H9 (cell line): Measurements from ENCODE around the gene LPGAT1. TPM values are rescaled to one million over a fixed set of nuclear protein-coding genes. Genes with fewer than 3 reads are reported as not detected.

Experiments used
- DNase-seq: peaks from one replicate; pipeline ENCODE4 v3.0.0-alpha.2; 2017
- H2AFZ ChIP-seq: one replicate; pipeline ENCODE4 v1.6.1; 2013; ENCODE audit warnings: mild to moderate bottlenecking, low read length, control low read depth, moderate library complexity
- H2AK5ac ChIP-seq: 2 replicates; pipeline ENCODE4 v1.6.1; 2013; ENCODE audit warnings: low read length, control low read depth, mixed read lengths; ENCODE audit not compliant: insufficient read length
- H2BK120ac ChIP-seq: one replicate; pipeline ENCODE4 v1.6.1; 2013; ENCODE audit warnings: low read depth, mild to moderate bottlenecking, low read length, control low read depth, inconsistent platforms; ENCODE audit not compliant: poor library complexity, severe bottlenecking
- H2BK12ac ChIP-seq: 2 replicates; pipeline ENCODE4 v1.6.1; 2013; ENCODE audit warnings: low read length, control low read depth, mixed read lengths, low read depth; ENCODE audit not compliant: insufficient read length
- H2BK15ac ChIP-seq: 2 replicates; pipeline ENCODE4 v1.6.1; 2013; ENCODE audit warnings: low read depth, low read length, control low read depth
- H2BK20ac ChIP-seq: one replicate; pipeline ENCODE4 v1.6.1; 2013; ENCODE audit warnings: low read depth, mild to moderate bottlenecking, low read length, control low read depth, inconsistent platforms; ENCODE audit not compliant: poor library complexity, severe bottlenecking
- H2BK5ac ChIP-seq: 2 replicates; pipeline ENCODE4 v1.6.1; 2013; ENCODE audit warnings: low read length, control low read depth, mixed read lengths; ENCODE audit not compliant: insufficient read length
- H3K14ac ChIP-seq: 2 replicates; pipeline ENCODE4 v1.6.1; 2013; ENCODE audit warnings: low read length, control low read depth; ENCODE audit not compliant: insufficient read depth
- H3K18ac ChIP-seq: 2 replicates; pipeline ENCODE4 v1.6.1; 2013; ENCODE audit warnings: low read depth, mild to moderate bottlenecking, mixed read lengths, low read length, control low read depth; ENCODE audit not compliant: insufficient read length
- H3K23ac ChIP-seq: 2 replicates; pipeline ENCODE4 v1.6.1; 2013; ENCODE audit warnings: low read length, control low read depth, mixed read lengths, low read depth; ENCODE audit not compliant: insufficient read length
- H3K23me2 ChIP-seq: 2 replicates; pipeline ENCODE4 v1.6.1; 2013; ENCODE audit warnings: low read depth, mild to moderate bottlenecking, mixed read lengths, low read length, control low read depth; ENCODE audit not compliant: insufficient read length, poor library complexity, severe bottlenecking
- H3K27ac ChIP-seq: 2 replicates; pipeline ENCODE4 v1.5.1; 2013; ENCODE audit warnings: low read length, control low read depth, mixed read lengths, low read depth; ENCODE audit not compliant: insufficient read length
- H3K27me3 ChIP-seq: 2 replicates; pipeline ENCODE4 v1.6.1; 2013; ENCODE audit warnings: low read length, control low read depth, inconsistent platforms; ENCODE audit not compliant: insufficient read depth
- H3K4ac ChIP-seq: 2 replicates; pipeline ENCODE4 v1.6.1; 2013; ENCODE audit warnings: low read depth, mild to moderate bottlenecking, control low read depth, inconsistent platforms, low read length, moderate library complexity
- H3K4me1 ChIP-seq: 2 replicates; pipeline ENCODE4 v1.6.1; 2013; ENCODE audit warnings: low read length, control low read depth, inconsistent platforms; ENCODE audit not compliant: insufficient read depth
- H3K4me2 ChIP-seq: 2 replicates; pipeline ENCODE4 v1.6.1; 2013; ENCODE audit warnings: low read length, control low read depth, mixed read lengths; ENCODE audit not compliant: insufficient read length, insufficient read depth
- H3K56ac ChIP-seq: 2 replicates; pipeline ENCODE4 v1.6.1; 2013; ENCODE audit warnings: low read depth, mild to moderate bottlenecking, mixed read lengths, low read length, control low read depth; ENCODE audit not compliant: insufficient read length
- H3K79me1 ChIP-seq: 2 replicates; pipeline ENCODE4 v1.6.1; 2013; ENCODE audit warnings: low read depth, mild to moderate bottlenecking, moderate library complexity, low read length, control low read depth, inconsistent platforms; ENCODE audit not compliant: insufficient read depth, poor library complexity, severe bottlenecking
- H3K79me2 ChIP-seq: 2 replicates; pipeline ENCODE4 v1.6.1; 2013; ENCODE audit warnings: low read length, control low read depth, inconsistent platforms; ENCODE audit not compliant: insufficient read depth
- H3K9ac ChIP-seq: 2 replicates; pipeline ENCODE4 v1.6.1; 2013; ENCODE audit warnings: low read length, control low read depth, mixed read lengths; ENCODE audit not compliant: insufficient read length; ENCODE audit errors: extremely low read depth
- H3K9me3 ChIP-seq: one replicate; pipeline ENCODE4 v1.6.1; 2013; ENCODE audit warnings: low read depth, low read length, inconsistent platforms; ENCODE audit not compliant: control insufficient read depth
- H3T11ph ChIP-seq: one replicate; pipeline ENCODE4 v1.6.1; 2013; ENCODE audit warnings: mild to moderate bottlenecking, low read length, control low read depth, inconsistent platforms
- H4K20me1 ChIP-seq: one replicate; pipeline ENCODE4 v1.6.1; 2013; ENCODE audit not compliant: control insufficient read depth, insufficient read length, insufficient read depth
- H4K5ac ChIP-seq: 2 replicates; pipeline ENCODE4 v1.6.1; 2013; ENCODE audit warnings: low read depth, mild to moderate bottlenecking, mixed read lengths, low read length, control low read depth; ENCODE audit not compliant: insufficient read length
- H4K8ac ChIP-seq: replicated peaks from 2 replicates; pipeline ENCODE4 v1.6.1; 2013; ENCODE audit warnings: low read length, control low read depth, mixed read lengths, low read depth; ENCODE audit not compliant: insufficient read length
- H4K91ac ChIP-seq: 2 replicates; pipeline ENCODE4 v1.6.1; 2013; ENCODE audit warnings: low read depth, mild to moderate bottlenecking, moderate library complexity, mixed read lengths, low read length, control low read depth; ENCODE audit not compliant: insufficient read length
- H3K27ac Mint-ChIP-seq, 3 experiments: 2 replicates in 2 of 3; 3 replicates in 1 of 3; pipeline ENCODE4 v1.8.0; 2020 to 2021; ENCODE audit warnings: mixed read lengths in 3 of 3, mild to moderate bottlenecking in 1 of 3, moderate library complexity in 1 of 3
- H3K27me3 Mint-ChIP-seq: 2 replicates; pipeline ENCODE4 v1.8.0; 2021; ENCODE audit warnings: low read depth, mild to moderate bottlenecking, moderate library complexity, mixed read lengths
- H3K36me3 Mint-ChIP-seq, 3 experiments: 2 replicates in 2 of 3; 3 replicates in 1 of 3; pipeline ENCODE4 v1.8.0; 2020 to 2021; ENCODE audit warnings: low read depth in 3 of 3, mixed read lengths in 3 of 3; ENCODE audit not compliant: insufficient read depth in 1 of 3
- H3K4me1 Mint-ChIP-seq, 2 experiments: 2 replicates each; pipeline ENCODE4 v1.8.0; 2020; ENCODE audit warnings: mixed read lengths in 2 of 2
- H3K4me3 Mint-ChIP-seq, 2 experiments: 2 replicates in 1 of 2; 3 replicates in 1 of 2; pipeline ENCODE4 v1.8.0; 2020 to 2021; ENCODE audit warnings: mild to moderate bottlenecking in 2 of 2, mixed read lengths in 2 of 2, moderate library complexity in 1 of 2
- H3K9me3 Mint-ChIP-seq, 2 experiments: 2 replicates in 1 of 2; 3 replicates in 1 of 2; pipeline ENCODE4 v1.8.0; 2020; ENCODE audit warnings: mild to moderate bottlenecking in 2 of 2, mixed read lengths in 2 of 2, moderate library complexity in 1 of 2
- WGBS: extraction: QIAGEN DNeasy Blood & Tissue Kit; methylation state at CpG from one replicate; pipeline ENCODE4 v1.1.7; 2013; ENCODE audit warnings: missing lambda C conversion rate, low lambda C conversion rate, mixed read lengths; ENCODE audit not compliant: insufficient read length; ENCODE audit errors: extremely low coverage; 5-methylcytosine and 5-hydroxymethylcytosine counted together
- total RNA-seq: library from RNA; stranded (reverse); gene quantifications from 2 replicates; pipeline ENCODE4 v1.2.1, GENCODE V29; 2021
- TF ChIP-seq, protein P1 (sequence below): fragments of 200-600 bp; sonication (generic); conservative IDR thresholded peaks from 3 replicates; pipeline ENCODE4 v1.8.0; 2021; ENCODE audit warnings: antibody characterized with exemption, mild to moderate bottlenecking

LPGAT1 gene
- total RNA-seq, 1 experiment from 2014 or later: 12.2 TPM

- Mint-ChIP-seq H3K4me1 (no peaks in the 10 kb centered on the region), H3K9me3 (no peaks in the 10 kb centered on the region), H3K27me3 (peaks cover 2% of the 10 kb centered on the region; the same call in 1 of the 2 replicates), H3K36me3 (no peaks in the 10 kb centered on the region), H3K4me3 (no peak overlapping the region), H3K27ac (no peak overlapping the region)
- no peak overlapping the region for H3K56ac ChIP-seq
- H2AK5ac ChIP-seq: no peak overlapping the region
- no peak overlapping the region for H3T11ph ChIP-seq
- H3K4me1 ChIP-seq: no peaks in the 10 kb centered on the region
- H4K20me1 ChIP-seq: no peaks in the 10 kb centered on the region
- no peak overlapping the region for H2BK5ac ChIP-seq
- no peaks in the 10 kb centered on the region for H3K9me3 ChIP-seq
- no peaks in the 10 kb centered on the region for H3K79me2 ChIP-seq
- no peak overlapping the region for H2BK20ac ChIP-seq
- no peaks in the 10 kb centered on the region for H3K79me1 ChIP-seq
- no CpG with 5 or more reads among the region's 5 CpGs for WGBS
- no peak overlapping the region for H3K4me2 ChIP-seq
- H3K27ac ChIP-seq: no peak overlapping the region
- no peak overlapping the region for H2BK120ac ChIP-seq
- no peaks in the 10 kb centered on the region for H3K27me3 ChIP-seq
- no peak for DNase-seq
- no peak overlapping the region for H3K23ac ChIP-seq
- no peak overlapping the region for H3K14ac ChIP-seq
- no peak overlapping the region for H4K5ac ChIP-seq
- no peak overlapping the region for H2AFZ ChIP-seq
- H2BK15ac ChIP-seq: no peak overlapping the region
- no peak overlapping the region for H4K91ac ChIP-seq
- no peak overlapping the region for H3K18ac ChIP-seq
- H4K8ac ChIP-seq: no peak overlapping the region
- no peak overlapping the region for H3K4ac ChIP-seq
- H3K9ac ChIP-seq: no peak overlapping the region
- TF ChIP-seq, protein P1, sequence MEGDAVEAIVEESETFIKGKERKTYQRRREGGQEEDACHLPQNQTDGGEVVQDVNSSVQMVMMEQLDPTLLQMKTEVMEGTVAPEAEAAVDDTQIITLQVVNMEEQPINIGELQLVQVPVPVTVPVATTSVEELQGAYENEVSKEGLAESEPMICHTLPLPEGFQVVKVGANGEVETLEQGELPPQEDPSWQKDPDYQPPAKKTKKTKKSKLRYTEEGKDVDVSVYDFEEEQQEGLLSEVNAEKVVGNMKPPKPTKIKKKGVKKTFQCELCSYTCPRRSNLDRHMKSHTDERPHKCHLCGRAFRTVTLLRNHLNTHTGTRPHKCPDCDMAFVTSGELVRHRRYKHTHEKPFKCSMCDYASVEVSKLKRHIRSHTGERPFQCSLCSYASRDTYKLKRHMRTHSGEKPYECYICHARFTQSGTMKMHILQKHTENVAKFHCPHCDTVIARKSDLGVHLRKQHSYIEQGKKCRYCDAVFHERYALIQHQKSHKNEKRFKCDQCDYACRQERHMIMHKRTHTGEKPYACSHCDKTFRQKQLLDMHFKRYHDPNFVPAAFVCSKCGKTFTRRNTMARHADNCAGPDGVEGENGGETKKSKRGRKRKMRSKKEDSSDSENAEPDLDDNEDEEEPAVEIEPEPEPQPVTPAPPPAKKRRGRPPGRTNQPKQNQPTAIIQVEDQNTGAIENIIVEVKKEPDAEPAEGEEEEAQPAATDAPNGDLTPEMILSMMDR: no peak
- H3K23me2 ChIP-seq: no peaks in the 10 kb centered on the region
- no peak overlapping the region for H2BK12ac ChIP-seq
Observed at GRCh38 chr1:211723273-211723672, 107.3 kb downstream of the LPGAT1 start.
